Colonic mucosa (tissue), 4 donors: ENCODE data around the gene FHIT. TPM values are rescaled to one million over a fixed set of nuclear protein-coding genes. Genes with fewer than 3 reads are reported as not detected.

Experiments
- DNase-seq: peaks from one replicate; pipeline ENCODE4 v3.0.0-alpha.2; 2020
- H3K27ac ChIP-seq: fragments of 200-600 bp; one replicate; pipeline ENCODE4 v1.8.0; 2021
- H3K27me3 ChIP-seq: fragments of 200-600 bp; one replicate; pipeline ENCODE4 v1.8.0; 2021
- H3K36me3 ChIP-seq: fragments of 200-600 bp; one replicate; pipeline ENCODE4 v1.8.0; 2021
- H3K4me1 ChIP-seq: fragments of 200-600 bp; one replicate; pipeline ENCODE4 v1.8.0; 2021; ENCODE audit warnings: mild to moderate bottlenecking
- H3K4me3 ChIP-seq: fragments of 200-600 bp; one replicate; pipeline ENCODE4 v1.8.0; 2021
- H3K9ac ChIP-seq, 2 donors: one replicate each; pipeline ENCODE4 v1.7.0; 2013; ENCODE audit warnings: control low read depth in 2 of 2, low read depth in 2 of 2, low read length in 2 of 2
- H3K9me3 ChIP-seq: fragments of 200-600 bp; one replicate; pipeline ENCODE4 v1.8.0; 2021
- CTCF ChIP-seq: fragments of 200-600 bp; IDR thresholded peaks from one replicate; pipeline ENCODE4 v1.8.0; 2022; ENCODE audit warnings: antibody characterized with exemption, mild to moderate bottlenecking
- intact Hi-C: fragments of 100-400 bp; cut with DNase I; formaldehyde crosslinking; loops from one replicate; pipeline ENCODE4 v1.14.1; 2022
- total RNA-seq, 2 donors: library from RNA; stranded (reverse); fragmentation: NEBNext Ultra II Directional in 1 of 2; extraction: Animal tissue kit (Norgen Biotek cat#: 25700) in 1 of 2; gene quantifications; one replicate each; pipeline ENCODE4 v1.2.1, GENCODE V29; 2021
- donor health status: healthy.
- donor health status: DM: no; HTN: no; CAD: no.
- donor health status: DM: no; HTN: no; CAD: no.

The FHIT gene
- total RNA-seq, 2 donors from 2014 or later = 7.7 to 9.4 TPM

GRCh38 chr3:59854061-59854709 is 1397.1 kb downstream of the FHIT start:
- intact Hi-C loops = loop anchor here (10.0 kb wide), 2 partner anchors 539 to 639 kb away; no protein-coding TSS in a partner anchor
- Histone ChIP-seq H3K27ac (no peak overlapping the region), H3K9ac (no peak overlapping the region), H3K4me3 (no peak overlapping the region), H3K4me1 (no peaks in the 10 kb centered on the region), H3K9me3 (no peaks in the 10 kb centered on the region), H3K27me3 (no peaks in the 10 kb centered on the region), H3K36me3 (no peaks in the 10 kb centered on the region)
- no peak for TF ChIP-seq CTCF
- DNase-seq = no peak

- DNase-seq = no peak
- Histone ChIP-seq H3K4me3 (no peak overlapping the region), H3K27ac (no peak overlapping the region), H3K4me1 (no peaks in the 10 kb centered on the region), H3K27me3 (no peaks in the 10 kb centered on the region), H3K9me3 (no peaks in the 10 kb centered on the region), H3K36me3 (no peaks in the 10 kb centered on the region), H3K9ac (no peak overlapping the region)
- TF ChIP-seq CTCF = no peak
- intact Hi-C loops = loop anchor here (10.0 kb wide), 2 partner anchors 536 to 636 kb away; no protein-coding TSS in a partner anchor
These were observed 1400.8 kb downstream of the FHIT start for GRCh38 chr3:59850417-59850816.

- Histone ChIP-seq H3K27ac (no peak overlapping the region), H3K27me3 (no peaks in the 10 kb centered on the region), H3K36me3 (no peaks in the 10 kb centered on the region), H3K9ac (no peak overlapping the region), H3K4me1 (no peaks in the 10 kb centered on the region), H3K4me3 (no peak overlapping the region), H3K9me3 (no peaks in the 10 kb centered on the region)
- no peak for DNase-seq
- intact Hi-C loops = no loop called here
- no peak for TF ChIP-seq CTCF
These were observed 1405.9 kb downstream of the FHIT start for GRCh38 chr3:59845386-59845785.

- Histone ChIP-seq H3K4me1 (no peaks in the 10 kb centered on the region), H3K9me3 (no peaks in the 10 kb centered on the region), H3K27ac (no peak overlapping the region), H3K27me3 (no peaks in the 10 kb centered on the region), H3K36me3 (no peaks in the 10 kb centered on the region), H3K4me3 (no peak overlapping the region), H3K9ac (no peak overlapping the region)
- no peak for TF ChIP-seq CTCF
- intact Hi-C loops = no loop called here
- no peak for DNase-seq
These were observed 1407.4 kb downstream of the FHIT start for GRCh38 chr3:59843821-59844220.

- TF ChIP-seq CTCF = no peak
- intact Hi-C loops = no loop called here
- Histone ChIP-seq H3K9me3 (no peaks in the 10 kb centered on the region), H3K4me1 (no peaks in the 10 kb centered on the region), H3K4me3 (no peak overlapping the region), H3K27ac (no peak overlapping the region), H3K36me3 (no peaks in the 10 kb centered on the region), H3K27me3 (no peaks in the 10 kb centered on the region), H3K9ac (no peak overlapping the region)
- DNase-seq = no peak
These were observed 1411.3 kb downstream of the FHIT start for GRCh38 chr3:59839810-59840515.
